Kidney (tissue), 14 donors: ENCODE results near the gene CTIF. TPM values are rescaled to one million over a fixed set of nuclear protein-coding genes. Genes with fewer than 3 reads are reported as not detected.

Source experiments
- DNase-seq, 5 donors: peaks; one replicate each; pipeline ENCODE4 v3.0.0-alpha.2; 2013 to 2020
- FAIRE-seq: peaks from 2 replicates; lab custom pipeline; 2012; peaks lifted over from hg19 to GRCh38; lab: Jason Lieb, UNC
- H3K27ac ChIP-seq, 2 donors: one replicate each; pipeline ENCODE4 v1.7.0; 2013; ENCODE audit warnings: low read depth in 2 of 2, low read length in 2 of 2, inconsistent platforms in 1 of 2
- H3K27me3 ChIP-seq: one replicate; pipeline ENCODE4 v1.7.1; 2013; ENCODE audit warnings: low read length, inconsistent platforms; ENCODE audit not compliant: control insufficient read depth, insufficient read depth
- H3K36me3 ChIP-seq, 3 donors: one replicate each; pipeline versions ENCODE4 v1.7.0 to v1.7.1; 2013; ENCODE audit warnings: low read length in 3 of 3, control low read depth in 1 of 3, inconsistent platforms in 1 of 3; ENCODE audit not compliant: insufficient read depth in 3 of 3, control insufficient read depth in 2 of 3
- H3K4me1 ChIP-seq, 3 donors: one replicate each; pipeline versions ENCODE4 v1.7.0 to v1.7.1; 2013; ENCODE audit warnings: low read length in 3 of 3, inconsistent platforms in 1 of 3, low read depth in 1 of 3; ENCODE audit not compliant: control insufficient read depth in 2 of 3, insufficient read depth in 2 of 3
- H3K4me3 ChIP-seq, 3 donors: one replicate each; pipeline versions ENCODE4 v1.7.0 to v1.8.1; 2013; ENCODE audit warnings: low read length in 3 of 3, control low read depth in 1 of 3, inconsistent platforms in 1 of 3
- H3K9ac ChIP-seq, 3 donors: one replicate each; pipeline versions ENCODE4 v1.7.0 to v1.7.1; 2013; ENCODE audit warnings: low read length in 3 of 3, control low read depth in 1 of 3, inconsistent platforms in 1 of 3
- H3K9me3 ChIP-seq, 3 donors: one replicate each; pipeline versions ENCODE4 v1.7.0 to v1.7.1; 2013; ENCODE audit warnings: low read length in 3 of 3, control low read depth in 1 of 3, inconsistent platforms in 1 of 3; ENCODE audit not compliant: control insufficient read depth in 2 of 3, insufficient read depth in 1 of 3
- intact Hi-C: fragments of 100-400 bp; cut with DNase I; formaldehyde crosslinking; loops from one replicate; pipeline ENCODE4 v1.11.1; 2022
- polyA plus RNA-seq: library from polyadenylated mRNA; stranded (reverse); fragments of 350-450 nt; fragmentation: Illumina TruSeq; extraction: RNeasy Lipid Tissue Mini Kit (QIAGEN cat#74804); gene quantifications from one replicate; pipeline ENCODE4 v1.2.3, GENCODE V29; 2014; ENCODE audit warnings: low read depth, low replicate concordance; ENCODE audit not compliant: insufficient read depth
- total RNA-seq: library from RNA; stranded (reverse); fragmentation: NEBNext Ultra II Directional; extraction: Animal tissue kit (Norgen Biotek cat#: 25700); gene quantifications from one replicate; pipeline ENCODE4 v1.2.1, GENCODE V29; 2021
- TF ChIP-seq, protein P1 (sequence below): IDR thresholded peaks from 3 replicates; pipeline ENCODE4 v1.5.1; 2012; ENCODE audit warnings: mild to moderate bottlenecking, moderate library complexity, borderline replicate concordance; ENCODE audit not compliant: insufficient read depth; ENCODE audit errors: extremely low read depth
- donor health status: control.
- donor health status: control.
- donor health status: control.
- donor health status: control.
- donor health status: control.
- donor health status: DM: yes; HTN: yes; CAD: no.
- donor health status: Normal renal cell carcinoma (clear cell type).

The CTIF gene
- total and polyA plus RNA-seq, 2 donors from 2014 or later, result 37.3 to 41.9 TPM

DNA sequence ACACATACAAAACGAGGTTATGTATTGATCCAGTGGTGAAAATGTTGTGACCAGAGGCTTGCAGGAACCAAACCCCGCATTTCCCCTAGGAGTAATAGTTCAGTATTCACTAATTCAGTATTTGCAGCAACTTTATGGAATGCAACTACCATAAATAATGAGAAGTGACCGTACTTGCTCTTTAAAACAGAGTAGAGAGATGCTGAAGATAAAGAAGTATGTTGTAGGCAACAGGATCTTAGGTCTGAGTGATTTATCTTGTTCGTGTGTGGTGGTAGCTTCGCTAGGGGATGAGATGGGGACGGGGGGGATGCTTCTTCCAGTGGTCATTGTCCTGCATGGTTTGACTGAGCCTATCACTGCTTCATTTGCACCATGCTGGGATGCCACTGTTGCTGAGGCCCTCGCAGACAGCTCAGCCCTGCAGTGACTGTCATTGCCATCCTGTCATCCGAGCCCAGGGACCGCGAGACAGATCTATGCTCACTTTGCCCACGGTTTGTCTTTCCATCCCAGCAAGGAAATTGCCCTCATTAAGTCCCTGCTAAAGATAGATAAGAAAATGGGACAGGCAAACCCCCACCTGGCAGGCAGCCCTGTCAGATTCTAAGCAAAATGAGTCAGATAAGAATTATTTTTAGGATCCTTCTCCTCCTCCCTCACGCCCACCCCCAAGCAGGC lies 181.3 kb downstream of the CTIF start:
- FAIRE-seq (no peak), DNase-seq (peak in 1 of 5 donors; percentile 12)
- TF ChIP-seq, protein P1, sequence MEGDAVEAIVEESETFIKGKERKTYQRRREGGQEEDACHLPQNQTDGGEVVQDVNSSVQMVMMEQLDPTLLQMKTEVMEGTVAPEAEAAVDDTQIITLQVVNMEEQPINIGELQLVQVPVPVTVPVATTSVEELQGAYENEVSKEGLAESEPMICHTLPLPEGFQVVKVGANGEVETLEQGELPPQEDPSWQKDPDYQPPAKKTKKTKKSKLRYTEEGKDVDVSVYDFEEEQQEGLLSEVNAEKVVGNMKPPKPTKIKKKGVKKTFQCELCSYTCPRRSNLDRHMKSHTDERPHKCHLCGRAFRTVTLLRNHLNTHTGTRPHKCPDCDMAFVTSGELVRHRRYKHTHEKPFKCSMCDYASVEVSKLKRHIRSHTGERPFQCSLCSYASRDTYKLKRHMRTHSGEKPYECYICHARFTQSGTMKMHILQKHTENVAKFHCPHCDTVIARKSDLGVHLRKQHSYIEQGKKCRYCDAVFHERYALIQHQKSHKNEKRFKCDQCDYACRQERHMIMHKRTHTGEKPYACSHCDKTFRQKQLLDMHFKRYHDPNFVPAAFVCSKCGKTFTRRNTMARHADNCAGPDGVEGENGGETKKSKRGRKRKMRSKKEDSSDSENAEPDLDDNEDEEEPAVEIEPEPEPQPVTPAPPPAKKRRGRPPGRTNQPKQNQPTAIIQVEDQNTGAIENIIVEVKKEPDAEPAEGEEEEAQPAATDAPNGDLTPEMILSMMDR, result no peak
- intact Hi-C loops, result no loop called here
- no peaks in the 10 kb centered on the region for H3K9me3 ChIP-seq
- H3K27ac ChIP-seq, result no peak overlapping the region
- H3K4me1 ChIP-seq, result peaks cover 0 to 6% (median 5%) of the 10 kb centered on the region in 3 donors
- no peak overlapping the region for H3K9ac ChIP-seq
- no peaks in the 10 kb centered on the region for H3K36me3 ChIP-seq
- no peak overlapping the region for H3K4me3 ChIP-seq
- H3K27me3 ChIP-seq, result no peaks in the 10 kb centered on the region

DNA sequence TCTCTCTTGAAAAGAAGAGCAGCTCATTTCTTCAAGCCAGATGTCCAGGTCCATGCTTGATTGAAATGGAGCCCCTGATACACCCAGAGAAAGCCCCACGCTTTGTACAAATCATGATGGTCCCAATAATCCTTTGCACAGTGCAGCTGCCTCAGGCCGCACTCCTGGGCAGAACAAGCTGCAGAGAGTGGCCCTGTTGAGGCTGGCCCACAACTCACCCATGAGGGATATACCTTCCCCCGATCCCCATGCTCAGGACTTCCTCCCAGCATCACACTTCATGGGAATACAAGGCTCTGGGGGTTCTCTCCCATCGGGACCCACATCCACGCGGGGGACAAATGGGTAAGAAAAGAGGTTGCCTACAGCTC lies 181.8 kb downstream of the CTIF start:
- Histone ChIP-seq H3K4me1 (peaks cover 0 to 6% (median 5%) of the 10 kb centered on the region in 3 donors), H3K9ac (no peak overlapping the region), H3K9me3 (no peaks in the 10 kb centered on the region), H3K27ac (no peak overlapping the region), H3K36me3 (no peaks in the 10 kb centered on the region), H3K4me3 (no peak overlapping the region), H3K27me3 (no peaks in the 10 kb centered on the region)
- intact Hi-C loops, result no loop called here
- DNase-seq (peak in 1 of 5 donors; percentile 17), FAIRE-seq (no peak)
- TF ChIP-seq, protein P1, result no peak

DNA sequence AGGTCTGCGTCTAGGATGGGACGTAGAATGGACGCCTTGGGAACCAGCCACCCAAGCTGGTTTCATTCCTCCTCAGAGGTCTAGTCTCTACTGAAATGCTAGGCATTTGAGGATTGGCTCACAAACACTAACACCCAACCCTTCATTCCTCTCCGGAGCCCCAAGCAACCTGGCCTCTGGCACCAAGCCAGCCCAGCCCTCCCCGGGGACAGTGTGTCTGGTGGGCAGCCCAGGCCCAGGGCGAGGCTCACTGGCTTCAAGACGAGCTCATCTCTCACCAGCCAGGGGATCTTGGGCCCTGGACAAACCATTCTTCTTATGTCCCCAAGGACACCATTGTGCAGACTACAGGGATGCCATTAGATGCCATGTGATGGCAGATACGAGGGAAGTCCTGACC lies 182.5 kb downstream of the CTIF start:
- Histone ChIP-seq H3K27me3 (no peaks in the 10 kb centered on the region), H3K27ac (no peak overlapping the region), H3K9ac (no peak overlapping the region), H3K36me3 (no peaks in the 10 kb centered on the region), H3K4me1 (peaks cover 0 to 5% (median under 1%) of the 10 kb centered on the region in 3 donors), H3K4me3 (no peak overlapping the region), H3K9me3 (peaks cover 0 to 1% (median 0%) of the 10 kb centered on the region in 3 donors)
- FAIRE-seq (no peak), DNase-seq (peak in 1 of 5 donors; percentile 59)
- TF ChIP-seq, protein P1, result no peak
- intact Hi-C loops, result no loop called here
